ENCODE results near the gene SMARCD2.
"Not testable (repeated sequence)": the region's sequence is repeated elsewhere in the genome, so short reads cannot be mapped to it uniquely, and the experiment has no call there.

- not testable (repeated sequence) for TF ChIP-seq CTCF, POLR2AphosphoS5, POLR2A (IDR thresholded peaks at IDR 0.05)
Observed at GRCh38 chr17:63882626-63883126, 40.2 kb upstream of the SMARCD2 start.
